GM12872 (cell line): Measurements from ENCODE around the gene SPG7.

Source experiments
- TF ChIP-seq, protein P1 (sequence below): IDR thresholded peaks from 3 replicates; pipeline ENCODE4 v1.5.1; 2011; ENCODE audit warnings: low read depth, mild to moderate bottlenecking, low read length, moderate library complexity; ENCODE audit not compliant: insufficient read depth

The SPG7 gene

DNA sequence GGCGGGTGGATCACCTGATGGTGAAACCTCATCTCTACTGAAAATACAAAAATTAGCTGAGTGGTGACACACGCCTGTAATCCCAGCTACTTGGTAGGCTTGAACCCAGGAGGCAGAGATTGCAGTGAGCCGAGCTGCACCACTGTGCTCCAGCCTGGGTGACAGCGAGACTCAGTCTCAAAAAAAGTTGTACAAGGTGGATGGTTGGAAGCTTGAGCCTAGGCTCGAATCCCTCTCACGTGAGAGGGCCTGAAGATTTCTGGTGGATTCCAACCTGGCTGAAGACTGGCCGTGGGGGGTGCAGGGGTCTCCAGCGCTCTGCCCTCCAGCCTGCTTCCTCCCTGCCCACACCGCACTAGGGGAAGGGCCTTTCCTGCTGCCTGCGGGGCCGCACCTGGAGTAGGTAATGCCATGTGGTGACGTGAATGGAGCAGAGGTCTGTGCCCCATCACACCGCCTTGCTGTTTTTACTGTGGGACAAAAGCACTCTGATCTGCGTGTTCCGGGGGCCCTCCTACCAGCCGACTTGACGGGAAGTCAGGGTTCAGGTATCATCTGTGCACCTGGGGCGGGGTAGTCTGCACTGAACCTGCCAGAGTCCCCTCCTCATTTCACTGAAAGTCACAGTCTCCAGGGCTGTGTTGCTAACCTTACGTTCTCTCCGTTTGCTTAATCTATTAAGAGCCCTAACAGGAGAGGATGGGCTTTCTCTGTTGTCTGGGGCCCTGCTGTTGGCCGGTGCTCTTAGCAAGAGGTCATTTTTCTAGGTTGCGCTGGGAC is 56.5 kb downstream of the SPG7 start:
- TF ChIP-seq, protein P1, sequence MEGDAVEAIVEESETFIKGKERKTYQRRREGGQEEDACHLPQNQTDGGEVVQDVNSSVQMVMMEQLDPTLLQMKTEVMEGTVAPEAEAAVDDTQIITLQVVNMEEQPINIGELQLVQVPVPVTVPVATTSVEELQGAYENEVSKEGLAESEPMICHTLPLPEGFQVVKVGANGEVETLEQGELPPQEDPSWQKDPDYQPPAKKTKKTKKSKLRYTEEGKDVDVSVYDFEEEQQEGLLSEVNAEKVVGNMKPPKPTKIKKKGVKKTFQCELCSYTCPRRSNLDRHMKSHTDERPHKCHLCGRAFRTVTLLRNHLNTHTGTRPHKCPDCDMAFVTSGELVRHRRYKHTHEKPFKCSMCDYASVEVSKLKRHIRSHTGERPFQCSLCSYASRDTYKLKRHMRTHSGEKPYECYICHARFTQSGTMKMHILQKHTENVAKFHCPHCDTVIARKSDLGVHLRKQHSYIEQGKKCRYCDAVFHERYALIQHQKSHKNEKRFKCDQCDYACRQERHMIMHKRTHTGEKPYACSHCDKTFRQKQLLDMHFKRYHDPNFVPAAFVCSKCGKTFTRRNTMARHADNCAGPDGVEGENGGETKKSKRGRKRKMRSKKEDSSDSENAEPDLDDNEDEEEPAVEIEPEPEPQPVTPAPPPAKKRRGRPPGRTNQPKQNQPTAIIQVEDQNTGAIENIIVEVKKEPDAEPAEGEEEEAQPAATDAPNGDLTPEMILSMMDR: no peak

DNA sequence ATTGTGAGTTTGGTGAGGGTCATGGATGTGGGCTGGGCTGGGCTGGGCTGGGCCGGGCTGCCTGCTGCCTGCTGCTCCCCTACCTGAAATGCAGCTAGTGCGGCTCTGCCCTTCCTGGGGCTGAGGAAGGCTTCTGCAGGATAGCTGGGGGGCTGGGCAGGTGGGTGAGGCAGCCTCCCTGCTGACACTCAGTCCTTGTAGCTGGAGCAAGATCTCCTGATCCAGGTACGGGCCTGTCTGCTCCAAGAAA is 57.0 kb downstream of the SPG7 start:
- TF ChIP-seq, protein P1: no peak

DNA sequence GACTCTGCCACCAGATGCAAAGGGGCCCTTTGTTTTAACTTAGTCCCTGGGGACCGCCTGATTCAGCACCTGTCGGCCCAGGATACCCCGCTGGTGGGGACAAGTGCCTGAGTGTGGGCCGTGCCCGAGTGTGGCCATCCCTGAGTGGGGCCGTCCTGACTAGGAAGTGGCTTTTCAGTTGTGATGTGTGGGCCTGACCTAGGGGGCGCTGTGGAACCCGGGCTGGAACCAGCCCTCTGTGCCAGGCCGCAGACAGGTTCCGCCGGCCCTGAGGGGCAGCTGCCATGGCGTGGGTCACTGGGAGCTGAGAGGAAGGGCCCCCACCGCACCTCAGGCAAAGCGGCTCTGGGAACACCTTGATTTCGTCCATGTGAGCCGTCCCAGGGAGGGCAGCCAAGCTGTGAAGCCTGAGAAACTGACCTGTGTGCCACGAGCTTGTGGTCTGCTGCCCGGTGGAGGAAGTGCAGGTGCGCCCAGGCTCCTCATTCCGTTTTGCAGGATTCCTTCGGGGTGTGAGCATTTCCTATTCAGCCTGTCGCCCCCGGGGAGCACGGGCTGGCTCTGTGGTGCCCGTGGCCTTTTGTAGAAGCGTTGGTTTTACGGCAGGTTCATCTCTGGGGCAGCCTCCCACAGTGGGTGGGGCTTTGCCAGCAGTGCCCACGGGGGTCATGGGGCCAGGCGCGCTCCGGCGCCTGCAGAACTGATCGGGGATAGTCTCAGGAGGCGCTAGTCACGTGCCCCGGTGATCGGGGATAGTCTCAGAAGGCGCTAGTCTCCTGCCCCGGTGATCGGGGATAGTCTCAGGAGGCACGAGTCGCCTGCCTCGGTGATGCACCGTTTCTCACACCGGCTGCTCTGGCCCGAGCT is 57.5 kb downstream of the SPG7 start:
- TF ChIP-seq, protein P1: peak; percentile 75

DNA sequence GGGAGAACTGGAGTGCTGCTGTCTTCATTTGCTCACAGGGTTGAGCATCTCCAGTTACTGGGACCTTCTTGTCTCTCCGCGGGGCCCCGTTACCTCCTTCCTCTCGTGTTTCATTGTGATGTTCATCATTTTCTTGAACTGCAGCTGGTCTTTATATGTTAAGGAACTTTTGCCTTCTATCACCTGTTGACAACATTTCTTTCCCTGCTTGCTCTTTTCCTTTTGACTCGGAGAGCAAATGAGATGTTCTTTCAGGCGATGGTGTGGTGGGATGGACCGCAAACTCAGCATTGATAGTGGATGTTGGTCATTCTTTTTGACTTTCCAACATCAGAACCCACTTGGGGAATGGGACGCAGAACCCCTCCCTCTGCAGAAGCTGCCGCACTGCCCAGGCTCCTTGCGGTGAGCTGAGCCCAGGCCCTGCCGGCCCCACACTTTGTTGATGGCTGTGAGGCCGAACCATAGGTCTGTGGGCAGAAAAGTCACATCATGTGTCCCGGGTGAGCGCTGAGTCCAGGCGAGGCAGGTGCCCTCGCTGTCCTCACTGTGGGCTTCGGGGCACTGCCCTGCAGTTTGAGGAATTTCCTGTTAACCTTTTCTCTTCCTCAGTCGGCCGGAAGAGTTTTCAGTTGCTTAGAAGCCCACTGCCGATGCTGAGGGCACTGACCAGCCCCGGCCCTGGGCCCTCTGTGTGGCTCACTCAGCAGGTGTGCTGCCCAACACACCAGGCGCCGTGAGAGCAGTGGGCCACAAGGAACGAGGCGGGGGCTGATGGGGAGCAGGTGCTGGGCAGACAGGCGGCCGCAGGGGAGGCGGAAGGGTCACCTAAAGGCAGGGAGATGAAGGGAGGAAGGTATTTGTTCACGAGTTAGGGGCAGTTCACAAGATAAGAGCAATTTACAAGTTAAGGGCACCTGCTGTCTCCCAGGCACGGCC is 59.7 kb downstream of the SPG7 start:
- TF ChIP-seq, protein P1: no peak

DNA sequence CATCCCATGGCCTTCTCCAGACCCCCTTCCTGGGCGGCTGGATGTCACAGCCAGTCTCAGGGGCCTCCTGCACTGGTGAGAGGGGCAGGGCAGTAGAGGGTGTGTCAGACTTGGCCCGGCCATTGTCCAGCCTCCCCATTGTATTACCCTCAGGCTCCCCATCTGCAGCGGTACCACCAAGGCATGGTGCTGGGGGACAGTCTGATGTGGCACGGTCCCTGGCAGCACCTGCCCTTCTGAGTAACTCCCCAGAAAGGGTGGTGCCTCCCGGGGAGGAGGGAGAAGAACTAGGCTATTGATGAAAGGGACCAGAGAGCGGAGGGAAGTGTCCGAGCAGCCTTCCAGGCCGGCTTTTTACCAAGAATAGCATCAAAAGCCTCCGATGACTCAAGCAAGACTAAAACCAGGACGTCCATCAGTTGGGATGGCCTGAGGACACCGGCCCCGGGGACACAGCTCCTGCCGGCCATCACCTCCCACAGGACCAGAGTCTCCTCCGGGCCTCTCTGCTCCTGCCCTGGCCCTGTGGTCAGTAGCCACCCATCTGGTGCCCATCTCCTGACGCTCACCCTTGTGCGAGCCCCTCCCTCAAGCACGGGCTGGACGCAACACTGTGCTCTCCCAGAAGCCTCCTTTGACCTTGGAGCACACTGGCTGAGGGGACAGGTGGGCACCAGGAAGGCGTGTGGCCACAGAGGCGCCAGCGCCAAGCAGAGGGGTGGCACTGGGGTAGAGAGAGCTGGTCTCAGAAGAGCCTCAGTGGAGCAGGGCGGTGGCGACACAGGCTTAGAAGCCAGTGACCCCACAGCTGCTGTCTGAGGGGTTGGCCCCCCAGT is 61.5 kb downstream of the SPG7 start:
- TF ChIP-seq, protein P1: no peak

DNA sequence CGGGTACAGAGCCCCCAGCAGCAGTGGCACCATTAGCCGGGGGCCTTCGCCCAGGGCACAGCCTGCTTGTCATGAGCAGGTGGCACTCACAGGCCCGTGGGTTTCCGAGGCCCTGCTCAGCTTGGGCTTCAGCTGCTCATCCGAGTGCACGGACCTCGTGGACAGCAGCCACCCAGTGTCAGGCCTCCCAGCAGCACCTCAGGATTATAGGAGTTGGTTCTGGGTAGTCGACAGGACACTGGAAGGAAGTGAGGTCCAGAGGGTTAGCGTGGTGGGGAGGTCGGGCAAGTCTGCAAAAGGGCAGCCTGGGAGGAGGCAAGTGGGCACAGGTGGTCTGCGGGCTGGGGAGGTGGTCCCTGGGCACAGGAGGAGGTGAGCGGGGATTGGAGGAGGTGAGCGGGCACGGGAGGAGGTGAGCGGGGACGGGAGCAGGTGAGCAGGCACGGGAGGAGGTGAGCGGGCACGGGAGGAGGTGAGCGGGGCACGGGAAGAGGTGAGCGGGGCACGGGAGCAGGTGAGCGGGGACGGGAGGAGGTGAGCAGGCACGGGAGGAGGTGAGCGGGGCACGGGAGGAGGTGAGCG is 62.2 kb downstream of the SPG7 start:
- TF ChIP-seq, protein P1: no peak
